AG20443 (cell line): Measurements from ENCODE around the gene FAM25G.
A peak's percentile ranks its signal among the peaks of the same experiment; 100 is the strongest.

ENCODE experiments used
- DNase-seq: peaks from one replicate; pipeline ENCODE4 v3.0.0; 2012; ENCODE audit warnings: low spot score, mixed read lengths

FAM25G gene

GRCh38 chr10:47449102-47449978, 42.2 kb downstream of the FAM25G start:
- DNase-seq = peak; percentile 10

- DNase-seq = no peak
Measured at GRCh38 chr10:47447705-47448104, 43.8 kb downstream of the FAM25G start.

- peak; percentile 2 for DNase-seq
Measured at GRCh38 chr10:47447209-47447608, 44.3 kb downstream of the FAM25G start.

GRCh38 chr10:47445720-47446119, 45.8 kb downstream of the FAM25G start:
- DNase-seq = no peak

GRCh38 chr10:47444047-47444446, 47.5 kb downstream of the FAM25G start:
- DNase-seq = no peak

- no peak for DNase-seq
Measured at GRCh38 chr10:47443145-47443544, 48.4 kb downstream of the FAM25G start.

- DNase-seq = no peak
Measured at GRCh38 chr10:47442351-47442750, 49.1 kb downstream of the FAM25G start.

- DNase-seq = no peak
Measured at GRCh38 chr10:47441938-47442337, 49.6 kb downstream of the FAM25G start.

GRCh38 chr10:47440207-47440606, 51.3 kb downstream of the FAM25G start:
- DNase-seq = no peak

GRCh38 chr10:47438857-47439474, 52.5 kb downstream of the FAM25G start:
- DNase-seq = peak; percentile 83
